ENCODE results near the gene OXTR. TPM values are rescaled to one million over a fixed set of nuclear protein-coding genes. Genes with fewer than 3 reads are reported as not detected.

Gene OXTR
- total and polyA plus RNA-seq, 3 experiments from 2014 or later, result 0.05 to 1.4 (median 0.50) TPM

- Mint-ChIP-seq H3K4me1 (no peaks in the 10 kb centered on the region), H3K27me3 (peaks cover 0 to 8% of the 10 kb centered on the region in 2 donors), H3K9me3 (peaks cover 2 to 9% (median 5%) of the 10 kb centered on the region in 5 donors), H3K27ac (no peak overlapping the region), H3K36me3 (peaks cover 0 to 13% (median 0%) of the 10 kb centered on the region in 3 donors), H3K4me3 (no peak overlapping the region)
- CTCF ChIA-PET, result no interaction called here
- H3K27ac ChIP-seq (ENCODE audit: low read depth, low read length), result no peak overlapping the region
- H3K36me3 ChIP-seq (ENCODE audit: insufficient read depth, low read length), result no peaks in the 10 kb centered on the region
- H3K4me1 ChIP-seq (ENCODE audit: insufficient read depth, low read length), result no peaks in the 10 kb centered on the region
- DNase-seq, result no peak
- POLR2A ChIA-PET, result no interaction called here
- H3K4me3 ChIP-seq (ENCODE audit: low read length), result no peak overlapping the region
- H3K27me3 ChIP-seq (ENCODE audit: insufficient read depth, low read length, poor library complexity, severe bottlenecking), result no peaks in the 10 kb centered on the region
- H3K9me3 ChIP-seq (ENCODE audit: low read length), result no peaks in the 10 kb centered on the region
Measured at GRCh38 chr3:8794247-8794646, 24.8 kb upstream of the OXTR start.

GRCh38 chr3:8793242-8793641 lies 23.8 kb upstream of the OXTR start:
- Mint-ChIP-seq H3K36me3 (peaks cover 0 to 13% (median 0%) of the 10 kb centered on the region in 3 donors), H3K9me3 (peaks cover 4 to 15% (median 7%) of the 10 kb centered on the region in 5 donors), H3K27me3 (peaks cover 0 to 11% of the 10 kb centered on the region in 2 donors), H3K27ac (no peak overlapping the region), H3K4me3 (no peak overlapping the region), H3K4me1 (no peaks in the 10 kb centered on the region)
- Histone ChIP-seq H3K27ac (ENCODE audit: low read depth, low read length) (no peak overlapping the region), H3K4me1 (ENCODE audit: insufficient read depth, low read length) (no peaks in the 10 kb centered on the region), H3K36me3 (ENCODE audit: insufficient read depth, low read length) (no peaks in the 10 kb centered on the region), H3K4me3 (ENCODE audit: low read length) (no peak overlapping the region), H3K9me3 (ENCODE audit: low read length) (no peaks in the 10 kb centered on the region), H3K27me3 (ENCODE audit: insufficient read depth, low read length, poor library complexity, severe bottlenecking) (no peaks in the 10 kb centered on the region)
- ChIA-PET POLR2A (no interaction called here), CTCF (no interaction called here)
- no peak for DNase-seq

GRCh38 chr3:8790529-8790928 lies 21.1 kb upstream of the OXTR start:
- no peak for DNase-seq
- Histone ChIP-seq H3K9me3 (ENCODE audit: low read length) (no peaks in the 10 kb centered on the region), H3K27me3 (ENCODE audit: insufficient read depth, low read length, poor library complexity, severe bottlenecking) (no peaks in the 10 kb centered on the region), H3K27ac (ENCODE audit: low read depth, low read length) (no peak overlapping the region), H3K4me1 (ENCODE audit: insufficient read depth, low read length) (no peaks in the 10 kb centered on the region), H3K4me3 (ENCODE audit: low read length) (no peak overlapping the region), H3K36me3 (ENCODE audit: insufficient read depth, low read length) (no peaks in the 10 kb centered on the region)
- H3K4me3 Mint-ChIP-seq, result no peak overlapping the region
- H3K27me3 Mint-ChIP-seq, result peaks cover 0 to 13% of the 10 kb centered on the region in 2 donors
- peaks cover 5 to 15% (median 7%) of the 10 kb centered on the region in 5 donors for H3K9me3 Mint-ChIP-seq
- no peaks in the 10 kb centered on the region for H3K4me1 Mint-ChIP-seq
- peaks cover 0 to 8% (median 0%) of the 10 kb centered on the region in 3 donors for H3K36me3 Mint-ChIP-seq
- no peak overlapping the region for H3K27ac Mint-ChIP-seq
- POLR2A ChIA-PET, result no interaction called here
- CTCF ChIA-PET, result no interaction called here

GRCh38 chr3:8784676-8785435 lies 15.4 kb upstream of the OXTR start:
- no peak overlapping the region for H3K4me3 ChIP-seq (ENCODE audit: low read length)
- H3K9me3 Mint-ChIP-seq, result peaks cover 0 to 13% (median 5%) of the 10 kb centered on the region in 5 donors
- POLR2A ChIA-PET, result no interaction called here

DNA sequence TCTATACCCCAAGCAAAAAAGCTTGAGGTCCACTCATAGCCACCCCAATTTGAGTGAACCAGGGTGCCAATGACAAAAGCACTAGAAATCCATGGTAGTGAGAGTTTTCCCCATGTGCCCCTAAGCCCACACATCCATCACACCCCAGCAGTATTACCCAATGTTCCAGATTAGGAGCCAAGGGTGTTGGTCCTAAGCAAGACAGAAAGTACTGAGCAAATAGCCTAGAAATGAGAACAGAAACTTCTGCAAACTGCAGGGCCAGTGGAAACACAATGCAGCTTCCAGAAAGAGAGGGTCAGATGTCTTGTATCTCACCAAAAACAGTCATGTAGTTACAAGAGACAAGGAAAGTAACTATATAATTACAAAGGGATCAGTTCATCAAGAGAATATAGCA lies 10.9 kb upstream of the OXTR start:
- Histone ChIP-seq H3K36me3 (ENCODE audit: insufficient read depth, low read length) (no peaks in the 10 kb centered on the region), H3K27me3 (ENCODE audit: insufficient read depth, low read length, poor library complexity, severe bottlenecking) (no peaks in the 10 kb centered on the region), H3K27ac (ENCODE audit: low read depth, low read length) (no peak overlapping the region), H3K9me3 (ENCODE audit: low read length) (no peaks in the 10 kb centered on the region), H3K4me1 (ENCODE audit: insufficient read depth, low read length) (no peaks in the 10 kb centered on the region), H3K4me3 (ENCODE audit: low read length) (no peak overlapping the region)
- H3K27ac Mint-ChIP-seq, result no peak overlapping the region
- CTCF ChIA-PET, result no interaction called here
- H3K27me3 Mint-ChIP-seq, result peaks cover 11 to 20% of the 10 kb centered on the region in 2 donors
- peaks cover 0 to 4% (median 0%) of the 10 kb centered on the region in 5 donors for H3K9me3 Mint-ChIP-seq
- DNase-seq, result no peak
- H3K36me3 Mint-ChIP-seq, result peaks cover 0 to 2% (median 0%) of the 10 kb centered on the region in 3 donors
- no peaks in the 10 kb centered on the region for H3K4me1 Mint-ChIP-seq
- no peak overlapping the region for H3K4me3 Mint-ChIP-seq
- POLR2A ChIA-PET, result no interaction called here

More at GRCh38 chr3:8784676-8785435, 15.4 kb upstream of the OXTR start:
- Histone ChIP-seq H3K27ac (ENCODE audit: low read depth, low read length) (no peak overlapping the region), H3K4me1 (ENCODE audit: insufficient read depth, low read length) (no peaks in the 10 kb centered on the region), H3K9me3 (ENCODE audit: low read length) (no peaks in the 10 kb centered on the region), H3K36me3 (ENCODE audit: insufficient read depth, low read length) (no peaks in the 10 kb centered on the region), H3K27me3 (ENCODE audit: insufficient read depth, low read length, poor library complexity, severe bottlenecking) (no peaks in the 10 kb centered on the region)
- Mint-ChIP-seq H3K27me3 (peaks cover 0 to 8% of the 10 kb centered on the region in 2 donors), H3K4me1 (no peaks in the 10 kb centered on the region), H3K36me3 (no peaks in the 10 kb centered on the region), H3K4me3 (no peak overlapping the region), H3K27ac (no peak overlapping the region)
- no peak for DNase-seq
- CTCF ChIA-PET, result interaction anchor here (0.7 to 1.2 kb wide), 2 partner anchors 12 to 15 kb away, joined by 3 read pairs; partner anchors contain the start of gene OXTR

DNA sequence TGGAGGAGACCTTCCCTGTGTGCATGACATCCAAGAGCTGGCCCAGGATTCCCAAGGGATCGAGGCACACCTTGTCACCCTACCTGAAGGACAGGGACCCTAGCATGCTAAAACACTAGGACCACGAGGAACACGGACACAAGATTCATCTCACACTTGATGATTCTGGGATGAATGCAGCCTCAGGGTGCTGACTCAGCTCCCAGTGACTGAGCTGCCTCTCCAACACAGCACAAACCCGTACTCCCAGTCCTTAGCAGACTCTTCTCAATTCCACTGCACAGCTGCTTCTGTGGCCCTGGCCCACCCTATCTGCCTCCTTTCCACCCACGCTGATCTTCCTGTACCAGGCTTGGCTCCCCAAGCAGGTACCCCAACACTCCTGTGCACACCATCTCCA lies 9.1 kb upstream of the OXTR start:
- CTCF ChIA-PET, result interaction anchor here (1.6 kb wide), 1 partner anchor 9 kb away, joined by 7 read pairs; the partner anchor contains the start of gene OXTR
- H3K4me3 Mint-ChIP-seq, result no peak overlapping the region

GRCh38 chr3:8777978-8778267 lies 8.5 kb upstream of the OXTR start:
- Mint-ChIP-seq H3K4me3 (no peak overlapping the region), H3K27ac (no peak overlapping the region), H3K27me3 (peaks cover 13 to 32% of the 10 kb centered on the region in 2 donors), H3K36me3 (peaks cover 0 to 2% (median 0%) of the 10 kb centered on the region in 3 donors), H3K9me3 (peaks cover 0 to 4% (median 0%) of the 10 kb centered on the region in 5 donors), H3K4me1 (no peaks in the 10 kb centered on the region)
- Histone ChIP-seq H3K9me3 (ENCODE audit: low read length) (no peaks in the 10 kb centered on the region), H3K4me1 (ENCODE audit: insufficient read depth, low read length) (no peaks in the 10 kb centered on the region), H3K36me3 (ENCODE audit: insufficient read depth, low read length) (no peaks in the 10 kb centered on the region), H3K27me3 (ENCODE audit: insufficient read depth, low read length, poor library complexity, severe bottlenecking) (peaks cover 3% of the 10 kb centered on the region), H3K4me3 (ENCODE audit: low read length) (no peak overlapping the region), H3K27ac (ENCODE audit: low read depth, low read length) (no peak overlapping the region)
- ChIA-PET CTCF (interaction anchor here (1.6 kb wide), 1 partner anchor 9 kb away, joined by 7 read pairs; the partner anchor contains the start of gene OXTR), POLR2A (no interaction called here)
- no peak for DNase-seq

More for the DNA sequence above, 9.1 kb upstream of the OXTR start:
- Histone ChIP-seq H3K4me3 (ENCODE audit: low read length) (no peak overlapping the region), H3K27me3 (ENCODE audit: insufficient read depth, low read length, poor library complexity, severe bottlenecking) (peaks cover 3% of the 10 kb centered on the region), H3K27ac (ENCODE audit: low read depth, low read length) (no peak overlapping the region), H3K4me1 (ENCODE audit: insufficient read depth, low read length) (no peaks in the 10 kb centered on the region), H3K36me3 (ENCODE audit: insufficient read depth, low read length) (no peaks in the 10 kb centered on the region), H3K9me3 (ENCODE audit: low read length) (no peaks in the 10 kb centered on the region)
- no peaks in the 10 kb centered on the region for H3K4me1 Mint-ChIP-seq
- POLR2A ChIA-PET, result no interaction called here
- peak overlapping the region in 1 of 8 donors; percentile 80 for H3K27ac Mint-ChIP-seq
- no peak for DNase-seq
- H3K9me3 Mint-ChIP-seq, result peaks cover 0 to 4% (median 0%) of the 10 kb centered on the region in 5 donors
- peaks cover 13 to 30% of the 10 kb centered on the region in 2 donors for H3K27me3 Mint-ChIP-seq
- H3K36me3 Mint-ChIP-seq, result peaks cover 0 to 2% (median 0%) of the 10 kb centered on the region in 3 donors

GRCh38 chr3:8777201-8777977 lies 8.0 kb upstream of the OXTR start:
- Histone ChIP-seq H3K27ac (ENCODE audit: low read depth, low read length) (no peak overlapping the region), H3K9me3 (ENCODE audit: low read length) (no peaks in the 10 kb centered on the region), H3K4me3 (ENCODE audit: low read length) (no peak overlapping the region), H3K36me3 (ENCODE audit: insufficient read depth, low read length) (no peaks in the 10 kb centered on the region), H3K27me3 (ENCODE audit: insufficient read depth, low read length, poor library complexity, severe bottlenecking) (peaks cover 3% of the 10 kb centered on the region), H3K4me1 (ENCODE audit: insufficient read depth, low read length) (no peaks in the 10 kb centered on the region)
- H3K4me3 Mint-ChIP-seq, result no peak overlapping the region
- DNase-seq, result no peak
- H3K36me3 Mint-ChIP-seq, result peaks cover 0 to 2% (median 0%) of the 10 kb centered on the region in 3 donors
- POLR2A ChIA-PET, result no interaction called here
- H3K27ac Mint-ChIP-seq, result no peak overlapping the region
- H3K9me3 Mint-ChIP-seq, result peaks cover 0 to 4% (median 0%) of the 10 kb centered on the region in 5 donors
- CTCF ChIA-PET, result interaction anchor here (1.6 kb wide), 1 partner anchor 8 kb away, joined by 7 read pairs; the partner anchor contains the start of gene OXTR
- peaks cover 13 to 32% of the 10 kb centered on the region in 2 donors for H3K27me3 Mint-ChIP-seq
- no peaks in the 10 kb centered on the region for H3K4me1 Mint-ChIP-seq

All from CD8-positive, alpha-beta memory T cell (primary cell).